ENCODE measurements around the gene GTF3A. TPM values are rescaled to one million over a fixed set of nuclear protein-coding genes. Genes with fewer than 3 reads are reported as not detected.

GTF3A gene
- total RNA-seq, 4 donors from 2014 or later = 82.5 to 93.1 (median 89.2) TPM

- no peaks in the 10 kb centered on the region for H3K9me3 ChIP-seq
- H3K4me1 ChIP-seq = peaks cover 45% of the 10 kb centered on the region
- no peak for TF ChIP-seq EP300 (IDR thresholded peaks at IDR 0.05)
- no peak for TF ChIP-seq CTCF (IDR thresholded peaks at IDR 0.05)
- no peak for TF ChIP-seq POLR2A (IDR thresholded peaks at IDR 0.05)
- TF ChIP-seq POLR2AphosphoS5 (IDR thresholded peaks at IDR 0.05) = no peak
- DNase-seq (ENCODE audit: low spot score in 2 of 2) = no peak
- 65% methylated on average over 7 of the region's 7 CpGs for WGBS
- H3K36me3 ChIP-seq = no peaks in the 10 kb centered on the region
- no peak overlapping the region for H3K4me3 ChIP-seq
- H3K27ac ChIP-seq = no peak overlapping the region
- H3K27me3 ChIP-seq = no peaks in the 10 kb centered on the region
Measured at GRCh38 chr13:27446986-27447583, 22.7 kb downstream of the GTF3A start.

- Histone ChIP-seq H3K4me1 (peaks cover 37% of the 10 kb centered on the region), H3K27me3 (no peaks in the 10 kb centered on the region), H3K4me3 (no peak overlapping the region), H3K9me3 (no peaks in the 10 kb centered on the region), H3K27ac (peak overlapping the region; percentile 99), H3K36me3 (no peaks in the 10 kb centered on the region)
- 89% methylated on average over 4 of the region's 4 CpGs for WGBS
- no peak for TF ChIP-seq EP300 (IDR thresholded peaks at IDR 0.05)
- TF ChIP-seq POLR2A (IDR thresholded peaks at IDR 0.05) = no peak
- TF ChIP-seq POLR2AphosphoS5 (IDR thresholded peaks at IDR 0.05) = no peak
- no peak for TF ChIP-seq CTCF (IDR thresholded peaks at IDR 0.05)
- DNase-seq (ENCODE audit: low spot score in 2 of 2) = no peak
Measured at GRCh38 chr13:27448308-27448707, 23.9 kb downstream of the GTF3A start.

DNA sequence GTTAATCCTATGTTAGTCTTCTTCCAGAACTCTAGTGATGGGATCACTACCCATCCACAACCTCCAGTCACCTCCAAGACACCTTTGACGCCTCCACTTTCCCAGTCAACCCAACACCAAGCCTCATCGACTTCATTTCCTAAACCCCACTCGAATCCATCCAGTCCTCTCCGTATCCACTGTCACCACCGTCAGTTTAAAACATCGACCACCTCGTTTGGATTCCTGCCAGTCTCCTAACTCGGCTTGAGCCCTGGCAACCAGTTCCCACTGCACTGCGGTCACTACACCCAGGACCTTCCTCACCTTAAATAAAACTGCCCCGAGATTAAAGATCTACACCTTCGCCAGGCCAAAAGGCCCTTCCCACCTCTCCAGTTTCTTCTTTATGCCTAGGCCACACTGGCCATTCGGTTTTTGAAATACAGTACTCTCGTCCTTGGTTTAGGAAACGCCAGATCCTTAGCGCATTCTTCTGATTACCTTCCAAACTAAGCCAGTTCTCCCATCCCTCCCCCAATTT, 24.7 kb downstream of the GTF3A start:
- WGBS = 57% methylated on average over 15 of the region's 15 CpGs

GRCh38 chr13:27449936-27450828, 25.8 kb downstream of the GTF3A start, which contains the start of gene MTIF3:
Gene MTIF3 (minus strand): TSS chr13:27450564. CDS start chr13:27440448, 10,116 bp downstream.
- peak; percentile 96 to 97 for DNase-seq (ENCODE audit: low spot score in 2 of 2)
- H3K4me1 ChIP-seq = peaks cover 37% of the 10 kb centered on the region
- H3K27ac ChIP-seq = peak within 1 kb of the TSS; percentile 99
- H3K4me3 ChIP-seq = peak within 1 kb of the TSS; percentile 95
- H3K9me3 ChIP-seq = no peaks in the 10 kb centered on the region
- WGBS = under 1% methylated on average over 56 of the region's 81 CpGs
- TF ChIP-seq POLR2AphosphoS5 (IDR thresholded peaks at IDR 0.05) = peak in 2 of 3 donors; percentile 65 to 91
- no peak for TF ChIP-seq CTCF (IDR thresholded peaks at IDR 0.05)
- TF ChIP-seq EP300 (IDR thresholded peaks at IDR 0.05) = no peak
- peak in 1 of 2 donors; percentile 60 for TF ChIP-seq POLR2A (IDR thresholded peaks at IDR 0.05)
- H3K27me3 ChIP-seq = no peaks in the 10 kb centered on the region
- no peaks in the 10 kb centered on the region for H3K36me3 ChIP-seq

More for the DNA sequence above, 24.7 kb downstream of the GTF3A start:
- Histone ChIP-seq H3K27me3 (no peaks in the 10 kb centered on the region), H3K27ac (peak overlapping the region; percentile 99), H3K4me3 (peak overlapping the region; percentile 95), H3K4me1 (peaks cover 33% of the 10 kb centered on the region), H3K36me3 (no peaks in the 10 kb centered on the region), H3K9me3 (no peaks in the 10 kb centered on the region)
- TF ChIP-seq EP300 (IDR thresholded peaks at IDR 0.05) = no peak
- no peak for TF ChIP-seq CTCF (IDR thresholded peaks at IDR 0.05)
- TF ChIP-seq POLR2A (IDR thresholded peaks at IDR 0.05) = no peak
- TF ChIP-seq POLR2AphosphoS5 (IDR thresholded peaks at IDR 0.05) = no peak
- DNase-seq (ENCODE audit: low spot score in 2 of 2) = no peak
